K562 (cell line): Measurements from ENCODE around the gene PDK1. TPM values are rescaled to one million over a fixed set of nuclear protein-coding genes. Genes with fewer than 3 reads are reported as not detected.

Experiments used
- BRD4 ChIP-seq: fragments of 200-600 bp; sonication (generic); IDR thresholded peaks from 2 replicates; pipeline ENCODE4 v1.6.1; 2017; ENCODE audit warnings: inconsistent platforms
- CBFA2T3 ChIP-seq: fragments of 450-650 bp; IDR thresholded peaks from 2 replicates; pipeline ENCODE4 v1.6.1; 2017
- CTBP1 ChIP-seq: fragments of 450-650 bp; IDR thresholded peaks from 2 replicates; pipeline ENCODE4 v1.6.1; 2016; ENCODE audit warnings: borderline replicate concordance
- DPF2 ChIP-seq: fragments of 450-650 bp; IDR thresholded peaks from 2 replicates; pipeline ENCODE4 v1.6.1; 2016
- ELF4 ChIP-seq: fragments of 450-650 bp; formaldehyde crosslinking; IDR thresholded peaks from 2 replicates; pipeline ENCODE4 v1.4.0; 2022; ENCODE audit warnings: missing genetic modification characterization
- EZH2 ChIP-seq: IDR thresholded peaks from 2 replicates; pipeline ENCODE4 v1.6.1; 2012; ENCODE audit warnings: low read depth, mild to moderate bottlenecking, inconsistent platforms, low read length, borderline replicate concordance
- FOSL1 ChIP-seq: fragments of 200-800 bp; sonication (Bioruptor generic); conservative IDR thresholded peaks from 2 replicates; pipeline ENCODE4 v1.6.1; 2016; ENCODE audit warnings: missing genetic modification characterization, missing compliant biosample characterization
- FOXK2 ChIP-seq, 2 experiments: fragments of 450-650 bp; IDR thresholded peaks in 1 of 2; conservative IDR thresholded peaks in 1 of 2; 2 replicates each; pipeline ENCODE4 v1.6.1; 2016; ENCODE audit warnings: low read depth in 2 of 2, mild to moderate bottlenecking in 1 of 2
- KLF6 ChIP-seq: fragments of 250-450 bp; sonication (Bioruptor Pico); IDR thresholded peaks from 2 replicates; pipeline ENCODE4 v1.4.0; 2020; ENCODE audit warnings: mild to moderate bottlenecking, moderate library complexity, borderline replicate concordance
- NBN ChIP-seq: fragments of 450-650 bp; IDR thresholded peaks from 2 replicates; pipeline ENCODE4 v1.6.1; 2016; ENCODE audit warnings: low read depth, mild to moderate bottlenecking
- PHF8 ChIP-seq: fragments of 200-600 bp; sonication (generic); IDR thresholded peaks from 2 replicates; pipeline ENCODE4 v1.6.1; 2012; ENCODE audit warnings: mixed run types, mild to moderate bottlenecking, inconsistent platforms, low read length, moderate library complexity, borderline replicate concordance
- RBM14 ChIP-seq: fragments of 200-400 bp; formaldehyde crosslinking; IDR thresholded peaks from 2 replicates; pipeline ENCODE4 v1.6.1; 2018; ENCODE audit warnings: low read depth, mild to moderate bottlenecking, low read length, moderate library complexity, borderline replicate concordance; ENCODE audit not compliant: insufficient read depth
- RCOR1 ChIP-seq, 2 experiments: IDR thresholded peaks; 2 replicates each; pipeline ENCODE4 v1.6.1; 2012; ENCODE audit warnings: low read depth in 2 of 2, low read length in 2 of 2, borderline replicate concordance in 1 of 2, improper control_type of control experiment in 1 of 2
- SMARCA4 ChIP-seq: fragments of 450-650 bp; IDR thresholded peaks from 2 replicates; pipeline ENCODE4 v1.6.1; 2016
- SMARCE1 ChIP-seq: fragments of 450-650 bp; IDR thresholded peaks from 2 replicates; pipeline ENCODE4 v1.7.1; 2016; ENCODE audit warnings: mild to moderate bottlenecking
- SOX6 ChIP-seq: fragments of 450-650 bp; IDR thresholded peaks from 2 replicates; pipeline ENCODE4 v1.6.1; 2014; ENCODE audit warnings: mild to moderate bottlenecking
- SRF ChIP-seq, 2 experiments: fragments of 250-450, 450-650 bp in 1 of 2; sonication (Bioruptor Pico) in 1 of 2; sonication (generic) in 1 of 2; formaldehyde crosslinking; IDR thresholded peaks; 2 replicates each; pipeline versions ENCODE4 v1.5.0 to v1.5.1; 2020 to 2022; ENCODE audit warnings: mild to moderate bottlenecking in 1 of 2, missing genetic modification reagents in 1 of 2
- TAL1 ChIP-seq: fragments of 450-650 bp; IDR thresholded peaks from 2 replicates; pipeline ENCODE4 v1.6.1; 2016; ENCODE audit warnings: mild to moderate bottlenecking
- TRIM24 ChIP-seq, 2 experiments: fragments of 450-650 bp; IDR thresholded peaks; 2 replicates each; pipeline ENCODE4 v1.6.1; 2016
- TRIM28 ChIP-seq: fragments of 450-650 bp; IDR thresholded peaks from 2 replicates; pipeline ENCODE4 v1.6.1; 2017
- ZBTB8A ChIP-seq: fragments of 450-650 bp; IDR thresholded peaks from 2 replicates; pipeline ENCODE4 v1.6.1; 2018; ENCODE audit warnings: mild to moderate bottlenecking, moderate library complexity; ENCODE audit not compliant: partially characterized antibody
- ZEB2 ChIP-seq: fragments of 450-650 bp; IDR thresholded peaks from 2 replicates; pipeline ENCODE4 v1.6.1; 2016
- ZNF384 ChIP-seq: IDR thresholded peaks from 2 replicates; pipeline ENCODE4 v1.6.1; 2012; ENCODE audit warnings: low read depth, low read length, improper control_type of control experiment
- ZNF766 ChIP-seq: fragments of 200-800 bp; sonication (Bioruptor generic); conservative IDR thresholded peaks from 2 replicates; pipeline ENCODE4 v1.6.1; 2016; ENCODE audit warnings: missing genetic modification characterization, missing compliant biosample characterization
- polyA plus RNA-seq, 8 experiments: library from polyadenylated mRNA; depleted of rRNA in 4 of 8; stranded (reverse) in 5 of 8; unstranded in 3 of 8; fragments of >200 nt; fragmentation: Nextera tagmentation in 2 of 8; fragmentation: Illumina TruSeq in 1 of 8; extraction: Ambion mirVana in 2 of 8; extraction: Trizol in 1 of 8; gene quantifications; 2 replicates each; pipeline versions ENCODE4 v1.2.1 to v1.2.3, GENCODE V29; 2011 to 2014; ENCODE audit warnings: inconsistent platforms in 1 of 8, missing spikeins in 1 of 8
- total RNA-seq, 7 experiments: library from RNA; depleted of rRNA in 6 of 7; stranded (reverse); fragments of >200 nt in 6 of 7; fragmentation: Illumina TruSeq in 2 of 7; extraction: Trizol in 2 of 7; gene quantifications; 2 replicates each; pipeline versions ENCODE4 v1.2.1 to v1.2.3, GENCODE V29; 2011 to 2021; ENCODE audit warnings: low replicate concordance in 1 of 7
- TF ChIP-seq, protein P1 (sequence below): sonication (generic); formaldehyde crosslinking; IDR thresholded peaks from 2 replicates; pipeline ENCODE4 v1.8.1; 2022; ENCODE audit warnings: missing genetic modification reagents
- TF ChIP-seq, protein P2 (sequence below): IDR thresholded peaks from 2 replicates; pipeline ENCODE4 v1.6.1; 2016; ENCODE audit warnings: missing genetic modification characterization, missing compliant biosample characterization
- TF ChIP-seq, protein P3 (sequence below): fragments of 250-450 bp; sonication (Bioruptor Pico); IDR thresholded peaks from 2 replicates; pipeline ENCODE4 v1.4.0; 2020; ENCODE audit warnings: mild to moderate bottlenecking, moderate library complexity

The PDK1 gene
- total and polyA plus RNA-seq, 9 of the 15 experiments (the other 6 are each of a cell fraction or from before 2014, with no cell fraction given): 3.5 to 176 (median 13.9) TPM

DNA sequence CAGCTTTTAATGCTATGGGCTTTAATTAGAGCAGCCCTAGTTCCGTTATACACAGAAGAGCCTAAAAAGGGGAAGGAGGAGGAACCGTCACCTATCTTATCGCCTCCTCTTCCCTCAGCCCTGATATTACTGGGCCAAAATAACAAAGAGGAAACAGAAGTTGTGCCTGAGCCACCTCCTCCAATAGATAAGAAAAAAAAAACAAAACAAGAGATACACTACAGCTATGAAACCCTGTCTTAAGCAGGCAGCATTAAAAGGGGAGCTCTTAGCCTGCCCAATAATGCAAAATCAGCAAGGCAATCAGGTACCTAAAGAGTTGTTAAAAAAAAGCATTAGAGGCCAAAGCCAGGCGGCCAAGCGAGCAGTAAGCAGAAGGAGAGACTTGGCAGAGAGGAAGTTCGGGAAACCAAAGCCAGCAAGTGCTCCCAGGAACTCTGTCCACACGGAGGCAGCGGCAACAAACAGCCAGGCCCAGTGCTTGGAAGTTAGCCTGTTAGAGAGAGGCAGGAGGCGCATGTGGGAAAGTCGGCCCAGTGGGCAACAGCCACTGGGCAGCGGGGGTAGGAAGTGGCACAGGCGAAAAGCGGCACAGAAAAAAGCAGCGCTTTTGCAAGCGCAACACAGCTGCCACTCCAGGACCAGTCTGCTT, 41.8 kb upstream of the PDK1 start (continued):
- TF ChIP-seq ZNF384 (peak; percentile 75; the same call in 1 of the 2 replicates), RBM14 (no peak), SMARCA4 (peak; percentile 52; the same call in 1 of the 2 replicates), FOXK2 (conservative IDR thresholded peaks at IDR 0.05 in 1 of 2, IDR thresholded peaks at IDR 0.05 in 1 of 2; ENCODE audit: low read depth in 2 of 2) (peak; percentile 41 to 57; a peak in 2 of 4 replicates), ELF4 (0 out of 2 replicates have a peak, but pooled peaks have one; percentile 53), TAL1 (peak; percentile 56), BRD4 (no peak), FOSL1 (tag) (no peak; the same call in 1 of the 2 replicates), SOX6 (peak; percentile 95), CTBP1 (peak; percentile 69; the same call in 1 of the 2 replicates), SRF (CRISPR knock-in tag; IDR thresholded peaks at IDR 0.05) (peak; percentile 77 to 95; a peak in 3 of 4 replicates), KLF6 (CRISPR knock-in tag) (no peak), NBN (peak; percentile 27; the same call in 1 of the 2 replicates), RCOR1 (IDR thresholded peaks at IDR 0.05; ENCODE audit: borderline replicate concordance in 1 of 2, low read depth in 2 of 2, low read length in 2 of 2) (peak in 1 of 2 experiments; percentile 56; a peak in 1 of 4 replicates), SMARCE1 (peak; percentile 72; the same call in 1 of the 2 replicates), CBFA2T3 (peak; percentile 62), ZNF766 (CRISPR knock-in tag) (peak; percentile 58; the same call in 1 of the 2 replicates), DPF2 (0 out of 2 replicates have a peak, but pooled peaks have one; percentile 30), TRIM24 (IDR thresholded peaks at IDR 0.05) (peak in 1 of 2 experiments; percentile 73; a peak in 2 of 4 replicates), ZEB2 (0 out of 2 replicates have a peak, but pooled peaks have one; percentile 31), TRIM28 (no peak), PHF8 (peak; percentile 16; the same call in 1 of the 2 replicates), EZH2 (no peak), ZBTB8A (no peak)
- TF ChIP-seq, protein P1, sequence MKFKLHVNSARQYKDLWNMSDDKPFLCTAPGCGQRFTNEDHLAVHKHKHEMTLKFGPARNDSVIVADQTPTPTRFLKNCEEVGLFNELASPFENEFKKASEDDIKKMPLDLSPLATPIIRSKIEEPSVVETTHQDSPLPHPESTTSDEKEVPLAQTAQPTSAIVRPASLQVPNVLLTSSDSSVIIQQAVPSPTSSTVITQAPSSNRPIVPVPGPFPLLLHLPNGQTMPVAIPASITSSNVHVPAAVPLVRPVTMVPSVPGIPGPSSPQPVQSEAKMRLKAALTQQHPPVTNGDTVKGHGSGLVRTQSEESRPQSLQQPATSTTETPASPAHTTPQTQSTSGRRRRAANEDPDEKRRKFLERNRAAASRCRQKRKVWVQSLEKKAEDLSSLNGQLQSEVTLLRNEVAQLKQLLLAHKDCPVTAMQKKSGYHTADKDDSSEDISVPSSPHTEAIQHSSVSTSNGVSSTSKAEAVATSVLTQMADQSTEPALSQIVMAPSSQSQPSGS (CRISPR knock-in tag): no peak
- TF ChIP-seq, protein P2, sequence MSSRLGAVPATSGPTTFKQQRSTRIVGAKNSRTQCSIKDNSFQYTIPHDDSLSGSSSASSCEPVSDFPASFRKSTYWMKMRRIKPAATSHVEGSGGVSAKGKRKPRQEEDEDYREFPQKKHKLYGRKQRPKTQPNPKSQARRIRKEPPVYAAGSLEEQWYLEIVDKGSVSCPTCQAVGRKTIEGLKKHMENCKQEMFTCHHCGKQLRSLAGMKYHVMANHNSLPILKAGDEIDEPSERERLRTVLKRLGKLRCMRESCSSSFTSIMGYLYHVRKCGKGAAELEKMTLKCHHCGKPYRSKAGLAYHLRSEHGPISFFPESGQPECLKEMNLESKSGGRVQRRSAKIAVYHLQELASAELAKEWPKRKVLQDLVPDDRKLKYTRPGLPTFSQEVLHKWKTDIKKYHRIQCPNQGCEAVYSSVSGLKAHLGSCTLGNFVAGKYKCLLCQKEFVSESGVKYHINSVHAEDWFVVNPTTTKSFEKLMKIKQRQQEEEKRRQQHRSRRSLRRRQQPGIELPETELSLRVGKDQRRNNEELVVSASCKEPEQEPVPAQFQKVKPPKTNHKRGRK (tag): no peak
- TF ChIP-seq, protein P3, sequence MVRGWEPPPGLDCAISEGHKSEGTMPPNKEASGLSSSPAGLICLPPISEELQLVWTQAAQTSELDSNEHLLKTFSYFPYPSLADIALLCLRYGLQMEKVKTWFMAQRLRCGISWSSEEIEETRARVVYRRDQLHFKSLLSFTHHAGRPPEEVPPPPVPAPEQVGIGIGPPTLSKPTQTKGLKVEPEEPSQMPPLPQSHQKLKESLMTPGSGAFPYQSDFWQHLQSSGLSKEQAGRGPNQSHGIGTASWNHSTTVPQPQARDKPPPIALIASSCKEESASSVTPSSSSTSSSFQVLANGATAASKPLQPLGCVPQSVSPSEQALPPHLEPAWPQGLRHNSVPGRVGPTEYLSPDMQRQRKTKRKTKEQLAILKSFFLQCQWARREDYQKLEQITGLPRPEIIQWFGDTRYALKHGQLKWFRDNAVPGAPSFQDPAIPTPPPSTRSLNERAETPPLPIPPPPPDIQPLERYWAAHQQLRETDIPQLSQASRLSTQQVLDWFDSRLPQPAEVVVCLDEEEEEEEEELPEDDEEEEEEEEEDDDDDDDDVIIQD (CRISPR knock-in tag): no peak
